Breast epithelium (tissue), 4 donors: ENCODE results near the gene NEK6. TPM values are rescaled to one million over a fixed set of nuclear protein-coding genes. Genes with fewer than 3 reads are reported as not detected.

Source experiments
- DNase-seq, 2 donors: peaks; one replicate each; pipeline ENCODE4 v3.0.0-alpha.2; 2019; ENCODE audit warnings: low spot score in 2 of 2
- H3K27ac ChIP-seq, 2 donors: fragments of 200-600 bp; sonication (generic) in 1 of 2; one replicate each; pipeline ENCODE4 v1.5.1; 2016 to 2019; ENCODE audit warnings: mild to moderate bottlenecking in 1 of 2
- H3K27me3 ChIP-seq, 2 donors: fragments of 200-600 bp; sonication (generic) in 1 of 2; one replicate each; pipeline versions ENCODE4 v1.5.1 to v1.6.0; 2017 to 2019; ENCODE audit warnings: control low read depth in 1 of 2, mild to moderate bottlenecking in 1 of 2
- H3K36me3 ChIP-seq: fragments of 200-600 bp; one replicate; pipeline ENCODE4 v1.5.1; 2019
- H3K4me1 ChIP-seq, 2 donors: fragments of 200-600 bp; sonication (generic); one replicate each; pipeline ENCODE4 v1.5.1; 2016 to 2019; ENCODE audit warnings: control low read depth in 1 of 2
- H3K4me3 ChIP-seq, 3 donors: fragments of 200-600 bp; sonication (generic); 1 replicate in 2 of 3; 2 replicates in 1 of 3; pipeline ENCODE4 v1.5.1; 2016 to 2019; ENCODE audit warnings: mild to moderate bottlenecking in 3 of 3, moderate library complexity in 2 of 3
- H3K9me3 ChIP-seq, 2 donors: fragments of 200-600 bp; sonication (generic) in 1 of 2; one replicate each; pipeline ENCODE4 v1.5.1; 2016 to 2019; ENCODE audit warnings: control low read depth in 1 of 2
- POLR2A ChIP-seq: fragments of 450-650 bp; IDR thresholded peaks from one replicate; pipeline ENCODE4 v1.6.1; 2016; ENCODE audit warnings: antibody characterized with exemption, mild to moderate bottlenecking, moderate library complexity
- POLR2AphosphoS5 ChIP-seq, 3 donors: sonication (generic); formaldehyde crosslinking; IDR thresholded peaks; one replicate each; pipeline ENCODE4 v1.6.1; 2017; ENCODE audit warnings: antibody characterized with exemption in 3 of 3
- intact Hi-C: fragments of 100-400 bp; cut with DNase I; formaldehyde crosslinking; loops from one replicate; pipeline ENCODE4 v1.15.1; 2023; ENCODE audit warnings: low total_unique reads
- total RNA-seq, 3 donors: library from RNA; depleted of rRNA; stranded (reverse); fragments of >200 nt; gene quantifications; one replicate each; pipeline ENCODE4 v1.1.0, GENCODE V29; 2016
- TF ChIP-seq, protein P1 (sequence below), 3 donors: fragments of 450-650 bp; IDR thresholded peaks; one replicate each; pipeline ENCODE4 v1.5.1; 2016 to 2017; ENCODE audit warnings: antibody characterized with exemption in 3 of 3, mild to moderate bottlenecking in 3 of 3, moderate library complexity in 3 of 3

NEK6 gene
- total RNA-seq, 3 donors from 2014 or later: 17.8 to 31.5 (median 22.2) TPM

- Histone ChIP-seq H3K27ac (no peak overlapping the region), H3K36me3 (peaks cover 9% of the 10 kb centered on the region), H3K9me3 (no peaks in the 10 kb centered on the region), H3K4me3 (no peak overlapping the region), H3K27me3 (no peaks in the 10 kb centered on the region), H3K4me1 (no peaks in the 10 kb centered on the region)
- intact Hi-C loops: loop anchor here (10.0 kb wide), 1 partner anchor 208 kb away; no protein-coding TSS in a partner anchor
- no peak for DNase-seq
- TF ChIP-seq POLR2A (no peak), POLR2AphosphoS5 (IDR thresholded peaks at IDR 0.05) (no peak)
- TF ChIP-seq, protein P1, sequence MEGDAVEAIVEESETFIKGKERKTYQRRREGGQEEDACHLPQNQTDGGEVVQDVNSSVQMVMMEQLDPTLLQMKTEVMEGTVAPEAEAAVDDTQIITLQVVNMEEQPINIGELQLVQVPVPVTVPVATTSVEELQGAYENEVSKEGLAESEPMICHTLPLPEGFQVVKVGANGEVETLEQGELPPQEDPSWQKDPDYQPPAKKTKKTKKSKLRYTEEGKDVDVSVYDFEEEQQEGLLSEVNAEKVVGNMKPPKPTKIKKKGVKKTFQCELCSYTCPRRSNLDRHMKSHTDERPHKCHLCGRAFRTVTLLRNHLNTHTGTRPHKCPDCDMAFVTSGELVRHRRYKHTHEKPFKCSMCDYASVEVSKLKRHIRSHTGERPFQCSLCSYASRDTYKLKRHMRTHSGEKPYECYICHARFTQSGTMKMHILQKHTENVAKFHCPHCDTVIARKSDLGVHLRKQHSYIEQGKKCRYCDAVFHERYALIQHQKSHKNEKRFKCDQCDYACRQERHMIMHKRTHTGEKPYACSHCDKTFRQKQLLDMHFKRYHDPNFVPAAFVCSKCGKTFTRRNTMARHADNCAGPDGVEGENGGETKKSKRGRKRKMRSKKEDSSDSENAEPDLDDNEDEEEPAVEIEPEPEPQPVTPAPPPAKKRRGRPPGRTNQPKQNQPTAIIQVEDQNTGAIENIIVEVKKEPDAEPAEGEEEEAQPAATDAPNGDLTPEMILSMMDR (IDR thresholded peaks at IDR 0.05): no peak
Measured at GRCh38 chr9:124346347-124347163, 88.8 kb downstream of the NEK6 start.

GRCh38 chr9:124347206-124347967 is 89.6 kb downstream of the NEK6 start:
- no peak for TF ChIP-seq POLR2AphosphoS5 (IDR thresholded peaks at IDR 0.05)
- TF ChIP-seq, protein P1 (IDR thresholded peaks at IDR 0.05): no peak
- no peak for TF ChIP-seq POLR2A
- intact Hi-C loops: loop anchor here (10.0 kb wide), 1 partner anchor 207 kb away; no protein-coding TSS in a partner anchor
- DNase-seq: no peak
- Histone ChIP-seq H3K27me3 (no peaks in the 10 kb centered on the region), H3K4me1 (no peaks in the 10 kb centered on the region), H3K9me3 (no peaks in the 10 kb centered on the region), H3K4me3 (no peak overlapping the region), H3K27ac (no peak overlapping the region), H3K36me3 (peaks cover 14% of the 10 kb centered on the region)

GRCh38 chr9:124347968-124348358 is 90.2 kb downstream of the NEK6 start:
- no peak for DNase-seq
- H3K36me3 ChIP-seq: peaks cover 14% of the 10 kb centered on the region
- intact Hi-C loops: loop anchor here (10.0 kb wide), 1 partner anchor 207 kb away; no protein-coding TSS in a partner anchor
- no peaks in the 10 kb centered on the region for H3K27me3 ChIP-seq
- no peak for TF ChIP-seq POLR2A
- no peak for TF ChIP-seq POLR2AphosphoS5 (IDR thresholded peaks at IDR 0.05)
- TF ChIP-seq, protein P1 (IDR thresholded peaks at IDR 0.05): no peak
- H3K4me3 ChIP-seq: no peak overlapping the region
- no peaks in the 10 kb centered on the region for H3K9me3 ChIP-seq
- no peak overlapping the region for H3K27ac ChIP-seq
- no peaks in the 10 kb centered on the region for H3K4me1 ChIP-seq

- H3K4me1 ChIP-seq: no peaks in the 10 kb centered on the region
- H3K27ac ChIP-seq: no peak overlapping the region
- H3K4me3 ChIP-seq: no peak overlapping the region
- no peaks in the 10 kb centered on the region for H3K9me3 ChIP-seq
- TF ChIP-seq POLR2AphosphoS5 (IDR thresholded peaks at IDR 0.05): no peak
- TF ChIP-seq, protein P1 (IDR thresholded peaks at IDR 0.05): no peak
- TF ChIP-seq POLR2A: no peak
- peaks cover 14% of the 10 kb centered on the region for H3K36me3 ChIP-seq
- intact Hi-C loops: loop anchor here (10.0 kb wide), 1 partner anchor 206 kb away; no protein-coding TSS in a partner anchor
- no peaks in the 10 kb centered on the region for H3K27me3 ChIP-seq
- no peak for DNase-seq
Measured at GRCh38 chr9:124348363-124348762, 90.6 kb downstream of the NEK6 start.
